Measurements from ENCODE around the gene NPBWR2.
"Not testable (repeated sequence)": the region's sequence is repeated elsewhere in the genome, so short reads cannot be mapped to it uniquely, and the experiment has no call there.

NPBWR2 gene

DNA sequence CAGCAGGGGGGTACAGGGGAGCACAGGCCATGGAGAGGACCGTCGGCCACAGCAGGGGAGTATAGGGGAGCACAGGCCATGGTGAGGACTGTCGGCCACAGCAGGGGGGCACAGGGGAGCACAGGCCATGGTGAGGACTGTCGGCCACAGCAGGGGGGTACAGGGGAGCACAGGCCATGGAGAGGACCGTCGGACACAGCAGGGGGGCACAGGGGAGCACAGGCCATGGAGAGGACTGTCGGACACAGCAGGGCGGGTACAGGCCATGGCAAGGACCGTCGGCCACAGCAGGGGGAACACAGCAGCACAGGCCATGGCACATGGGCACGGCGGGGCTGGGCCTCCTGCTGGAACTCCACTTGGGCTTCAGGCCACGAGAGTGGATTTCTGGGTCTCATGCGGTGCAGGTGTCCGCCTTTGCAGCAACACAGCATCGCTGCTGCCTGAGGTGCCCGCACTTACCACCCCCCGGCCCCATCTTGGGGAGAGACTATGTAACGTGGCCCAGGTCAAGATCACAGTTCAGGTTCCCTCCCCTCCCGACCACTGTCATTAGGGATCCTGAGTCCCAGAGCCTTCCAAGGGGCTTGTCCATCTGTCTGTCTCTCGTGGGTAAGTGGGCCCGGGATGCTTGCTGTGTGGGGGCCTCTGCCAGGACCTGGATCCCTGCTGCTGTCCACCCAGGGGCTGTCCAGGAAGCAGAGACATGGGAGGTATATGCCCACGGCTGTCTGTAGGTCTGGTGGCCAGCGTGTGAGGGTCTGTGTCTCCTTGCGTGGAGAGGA, 2.5 kb downstream of the NPBWR2 start:
- FAIRE-seq (no peak), DNase-seq (ENCODE audit: low spot score) (no peak)

DNA sequence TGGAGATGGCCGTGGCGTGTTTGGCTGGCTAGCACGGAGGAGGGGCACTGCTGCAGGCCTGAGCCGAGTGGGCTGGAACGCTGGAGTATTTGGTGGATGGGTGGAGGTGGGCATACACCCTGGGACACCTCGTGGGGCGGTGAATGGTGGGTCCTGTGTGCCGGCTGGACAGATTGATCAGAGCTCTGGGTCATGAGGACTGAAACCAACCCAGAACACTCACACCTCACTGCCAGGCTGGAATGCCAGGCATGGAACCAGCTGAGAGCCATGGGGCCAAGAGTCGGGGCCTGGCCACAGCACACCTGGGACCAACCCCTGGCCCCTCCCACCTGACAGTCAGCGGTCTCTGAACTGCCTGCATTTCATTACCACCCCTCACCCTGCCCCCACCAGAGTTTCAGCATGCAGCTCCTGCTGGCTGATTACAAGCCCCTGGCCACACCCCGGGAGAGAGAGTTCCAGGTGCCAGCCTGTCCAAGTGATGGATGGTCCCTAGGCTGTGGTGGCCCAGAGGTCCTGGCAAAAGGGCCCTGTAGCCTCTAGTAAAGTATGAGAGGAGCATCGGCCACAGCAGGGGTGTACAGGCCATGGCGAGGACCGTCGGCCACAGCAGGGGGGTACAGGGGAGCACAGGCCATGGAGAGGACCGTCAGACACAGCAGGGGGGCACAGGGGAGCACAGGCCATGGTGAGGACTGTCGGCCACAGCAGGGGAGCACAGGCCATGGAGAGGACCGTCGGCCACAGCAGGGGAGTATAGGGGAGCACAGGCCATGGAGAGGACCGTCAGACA, 3.3 kb downstream of the NPBWR2 start:
- DNase-seq (ENCODE audit: low spot score) (no peak), FAIRE-seq (no peak)

DNA sequence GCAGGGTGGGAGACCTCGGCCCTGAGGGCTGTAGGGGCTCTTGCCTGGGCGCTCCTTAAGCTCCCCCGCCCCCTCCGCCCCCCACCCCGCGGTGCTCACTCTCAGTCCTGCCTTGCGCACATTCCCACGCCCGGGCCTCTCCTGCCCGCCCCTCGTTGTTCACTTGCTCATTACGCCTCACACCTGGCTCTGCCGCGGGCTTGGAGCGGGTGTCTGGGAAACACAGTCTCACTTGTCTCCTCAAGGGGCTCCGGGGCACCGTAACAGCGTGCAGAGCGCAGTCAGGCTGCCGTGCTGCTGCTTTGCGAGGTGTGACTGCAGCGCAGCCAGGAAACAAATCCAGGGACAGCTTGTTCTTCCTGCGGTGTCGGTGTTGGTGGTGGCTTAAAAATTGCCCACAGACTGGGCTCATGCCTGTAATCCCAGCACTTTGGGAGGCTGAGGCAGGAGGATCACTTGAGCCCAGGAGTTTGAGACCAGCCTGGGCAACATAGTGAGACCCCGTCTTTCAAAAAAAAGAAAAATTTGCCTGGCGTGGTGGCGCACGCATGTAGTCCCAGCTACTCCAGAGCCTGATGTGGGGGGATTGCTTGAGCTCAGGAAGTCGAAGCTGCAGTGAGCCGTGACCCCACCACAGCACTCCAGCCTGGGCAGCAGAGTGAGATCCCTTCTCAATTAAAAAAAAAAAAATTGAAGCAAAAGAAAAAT, 4.6 kb downstream of the NPBWR2 start:
- DNase-seq (ENCODE audit: low spot score) (no peak), FAIRE-seq (no peak)

DNA sequence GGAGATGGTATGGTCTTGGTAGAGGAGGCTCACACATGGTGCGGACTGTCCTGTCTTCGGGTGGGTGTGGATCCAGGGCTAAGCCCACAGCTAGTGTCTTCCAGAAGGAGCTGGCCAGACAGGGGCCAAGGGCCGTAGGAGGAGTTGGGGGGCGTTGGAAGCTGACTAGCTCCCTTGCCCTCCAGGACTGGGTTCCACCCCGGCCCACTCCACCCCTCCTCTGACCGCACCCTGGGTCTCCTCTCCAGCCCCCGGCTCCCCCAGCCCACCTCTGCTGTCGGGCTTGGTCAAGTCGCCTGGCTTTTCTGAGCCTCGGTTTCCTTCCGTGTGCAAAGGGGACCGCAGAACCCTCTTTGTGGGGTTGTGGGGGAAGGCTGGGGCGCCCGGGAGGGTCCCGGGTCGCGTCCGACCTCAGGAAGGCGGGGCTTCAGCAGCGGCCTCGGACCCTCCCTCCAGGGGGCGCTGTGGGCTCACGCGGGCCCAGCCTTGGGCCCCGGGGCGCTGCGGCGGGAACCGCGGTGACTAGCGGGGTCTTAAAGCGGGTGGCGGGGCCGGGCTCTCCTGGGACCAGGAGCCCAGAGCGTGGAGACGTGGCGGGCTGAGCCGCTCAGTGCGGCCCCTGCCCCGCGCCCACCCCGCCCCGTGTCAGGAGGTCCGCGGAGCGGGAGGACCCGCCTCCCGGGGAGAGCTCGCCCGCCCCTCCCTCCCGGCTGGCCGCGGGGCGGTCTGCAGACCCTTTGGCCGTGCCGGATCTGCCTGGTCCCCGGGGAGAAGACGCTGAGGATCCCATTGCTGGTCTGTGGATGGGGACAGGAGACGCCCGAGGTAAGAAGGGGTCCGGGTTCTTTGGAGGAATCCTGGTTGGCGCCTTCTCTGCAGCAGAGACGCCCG, 5.4 kb downstream of the NPBWR2 start:
- FAIRE-seq (no peak), DNase-seq (ENCODE audit: low spot score) (no peak)

DNA sequence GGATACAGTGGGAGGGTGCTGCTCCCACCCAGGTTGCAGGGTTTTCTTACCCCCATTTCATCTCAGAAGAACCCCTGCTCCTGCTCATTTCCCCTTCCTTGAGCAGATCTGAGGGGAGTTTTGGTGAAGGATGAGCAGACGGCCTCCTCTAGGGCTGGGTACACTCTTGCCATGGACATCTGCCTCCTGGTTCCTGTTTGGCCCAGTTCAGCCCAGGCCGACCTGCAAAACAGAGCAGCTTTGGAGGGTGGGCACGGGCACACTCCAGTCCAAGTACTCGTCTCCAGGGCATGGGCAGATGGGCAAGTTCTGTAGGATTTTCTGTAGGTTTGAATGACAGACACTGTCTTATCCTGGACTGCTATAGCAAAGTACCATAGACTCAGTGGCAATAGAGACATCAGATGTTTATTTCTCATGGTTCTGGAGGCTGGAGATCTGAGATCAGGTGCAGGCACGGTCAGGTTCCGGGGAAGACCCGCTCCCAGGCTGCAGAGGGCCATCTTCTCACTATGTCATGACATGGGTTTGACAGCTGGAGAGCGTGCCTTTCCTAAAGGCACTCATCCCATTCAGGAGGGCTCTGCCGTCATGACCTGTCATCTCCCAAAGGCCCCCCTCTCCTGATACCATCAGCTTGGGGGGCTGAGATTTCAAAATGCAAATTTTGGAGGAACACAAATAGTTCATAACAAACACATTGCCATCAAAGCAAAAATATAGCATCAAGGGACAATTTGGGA, 6.2 kb downstream of the NPBWR2 start:
- no peak for DNase-seq (ENCODE audit: low spot score)
- no peak for FAIRE-seq

DNA sequence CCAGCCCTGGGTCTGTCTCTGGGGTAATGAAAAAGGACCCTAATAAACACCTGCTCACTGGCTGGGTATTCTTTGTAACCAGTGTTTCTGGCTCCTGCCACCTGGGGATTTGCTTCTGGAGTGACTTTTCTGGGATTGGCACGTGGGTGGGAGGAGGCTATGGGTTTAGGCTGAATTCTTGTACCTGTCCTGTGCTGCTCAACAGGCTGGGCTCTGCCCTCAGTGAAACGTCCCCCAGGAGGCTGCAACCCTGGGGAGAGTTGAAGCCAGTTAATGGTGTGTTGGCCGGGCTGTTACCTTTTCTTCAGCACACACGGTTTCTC, 6.8 kb downstream of the NPBWR2 start:
- no peak for DNase-seq (ENCODE audit: low spot score)
- no peak for FAIRE-seq

DNA sequence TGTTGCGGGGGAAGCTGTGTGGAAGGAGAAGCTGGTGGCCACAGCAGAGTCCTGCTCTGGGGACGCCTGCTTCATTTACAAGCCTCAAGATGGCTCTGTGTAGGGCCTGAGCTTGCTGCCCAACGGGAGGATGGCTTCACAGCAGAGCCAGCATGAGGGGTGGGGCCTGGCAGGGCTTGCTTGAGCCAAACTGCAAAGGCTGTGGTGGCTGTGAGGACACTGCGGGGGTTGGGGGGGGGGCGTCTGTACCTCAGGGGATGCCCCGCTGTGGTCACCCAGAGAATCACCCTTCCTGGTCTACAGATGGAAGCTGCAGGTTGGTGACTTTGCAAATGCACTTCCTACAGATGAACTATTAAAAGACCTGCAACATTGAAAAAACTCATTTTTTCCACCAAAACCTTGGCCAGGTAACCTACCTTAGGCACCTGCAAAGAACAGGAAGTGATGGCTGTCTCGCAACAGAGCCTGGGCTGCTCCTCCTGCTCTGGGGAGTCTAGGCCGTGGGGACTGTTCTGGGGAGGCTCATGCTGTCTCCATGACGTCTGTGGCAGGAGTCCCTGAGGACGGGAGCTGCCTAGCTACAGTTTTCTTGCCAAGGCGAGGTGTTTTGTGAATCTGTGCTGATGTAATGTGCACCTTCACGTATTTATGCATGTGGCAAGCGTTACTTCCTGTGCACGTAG, 7.3 kb downstream of the NPBWR2 start:
- no peak for DNase-seq (ENCODE audit: low spot score)
- FAIRE-seq: no peak

DNA sequence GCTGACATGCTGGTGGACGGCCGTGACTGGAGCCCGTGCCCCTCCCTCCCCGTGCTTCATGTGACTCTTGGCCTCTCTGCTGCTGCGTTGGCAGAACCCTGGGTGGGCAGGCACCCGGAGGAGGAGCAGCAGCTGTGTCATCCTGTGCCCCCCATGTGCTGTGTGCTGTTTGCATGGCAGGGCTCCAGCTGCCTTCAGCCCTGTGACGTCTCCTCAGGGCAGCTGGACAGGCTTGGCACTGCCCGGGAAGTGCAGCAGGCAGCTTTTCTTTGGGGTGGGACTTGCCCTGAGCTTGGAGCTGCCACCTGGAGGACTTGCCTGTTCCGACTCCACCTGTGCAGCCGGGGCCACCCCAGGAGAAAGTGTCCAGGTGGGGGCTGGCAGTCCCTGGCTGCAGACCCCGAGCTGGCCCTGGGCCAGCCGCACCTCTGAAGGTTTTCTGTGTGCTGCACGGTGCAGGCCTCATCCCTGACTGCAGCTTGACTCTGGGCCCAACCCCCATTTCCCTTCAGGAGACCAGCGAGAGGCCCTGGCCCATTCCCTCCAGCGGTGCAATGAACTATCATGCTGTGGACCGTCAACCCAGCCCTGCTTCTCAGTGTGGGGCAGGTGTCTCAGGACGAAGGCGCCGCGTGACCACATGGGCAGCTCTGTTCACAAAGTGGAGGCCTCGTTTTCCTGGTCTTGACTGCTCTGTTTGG, 8.1 kb downstream of the NPBWR2 start:
- FAIRE-seq (no peak), DNase-seq (ENCODE audit: low spot score) (no peak)

DNA sequence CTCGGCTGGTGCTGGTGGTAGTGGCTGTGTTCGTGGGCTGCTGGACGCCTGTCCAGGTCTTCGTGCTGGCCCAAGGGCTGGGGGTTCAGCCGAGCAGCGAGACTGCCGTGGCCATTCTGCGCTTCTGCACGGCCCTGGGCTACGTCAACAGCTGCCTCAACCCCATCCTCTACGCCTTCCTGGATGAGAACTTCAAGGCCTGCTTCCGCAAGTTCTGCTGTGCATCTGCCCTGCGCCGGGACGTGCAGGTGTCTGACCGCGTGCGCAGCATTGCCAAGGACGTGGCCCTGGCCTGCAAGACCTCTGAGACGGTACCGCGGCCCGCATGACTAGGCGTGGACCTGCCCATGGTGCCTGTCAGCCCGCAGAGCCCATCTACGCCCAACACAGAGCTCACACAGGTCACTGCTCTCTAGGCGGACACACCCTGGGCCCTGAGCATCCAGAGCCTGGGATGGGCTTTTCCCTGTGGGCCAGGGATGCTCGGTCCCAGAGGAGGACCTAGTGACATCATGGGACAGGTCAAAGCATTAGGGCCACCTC, 8.8 kb downstream of the NPBWR2 start:
- no peak for FAIRE-seq
- DNase-seq (ENCODE audit: low spot score): no peak

DNA sequence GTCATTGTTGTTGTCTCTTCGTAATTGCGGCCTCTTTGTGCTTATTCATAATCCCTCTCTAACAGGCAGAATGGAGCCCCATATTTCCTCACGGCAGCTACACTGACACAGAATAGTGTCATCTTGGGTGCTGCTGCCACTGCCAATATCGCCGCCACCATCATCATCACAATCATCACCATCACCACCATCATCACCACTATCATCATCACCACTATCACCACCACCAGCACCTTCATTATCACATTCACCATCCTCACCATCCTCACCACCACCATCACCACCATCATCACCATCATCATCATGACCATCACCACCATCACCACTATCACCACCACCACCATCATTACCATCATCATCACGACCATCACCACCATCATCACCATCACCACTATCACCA, 10.8 kb downstream of the NPBWR2 start:
- FAIRE-seq: no peak

DNA sequence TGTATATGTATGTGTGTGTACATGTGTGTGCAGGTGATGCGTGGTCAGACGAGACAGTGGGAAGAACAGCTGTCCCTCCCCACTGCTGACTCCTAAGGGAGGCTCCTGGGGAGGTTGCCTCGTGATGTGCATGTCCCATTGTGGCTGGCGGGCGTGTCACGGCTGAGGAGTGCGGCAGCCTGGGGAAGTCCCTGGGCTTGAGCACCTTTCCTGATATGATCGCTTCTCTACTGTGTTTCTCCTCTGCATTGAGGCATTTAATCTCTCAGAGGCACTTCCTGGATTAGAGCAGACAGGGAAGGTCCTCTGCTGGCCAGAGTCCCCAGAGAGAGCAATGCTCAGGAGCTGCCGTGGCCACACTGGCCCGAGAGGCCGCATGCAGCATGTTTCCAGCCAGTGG, 11.4 kb downstream of the NPBWR2 start:
- FAIRE-seq (no peak), DNase-seq (ENCODE audit: low spot score) (no peak)

More for the DNA sequence above, 10.8 kb downstream of the NPBWR2 start:
- no peak for DNase-seq (ENCODE audit: low spot score)

DNA sequence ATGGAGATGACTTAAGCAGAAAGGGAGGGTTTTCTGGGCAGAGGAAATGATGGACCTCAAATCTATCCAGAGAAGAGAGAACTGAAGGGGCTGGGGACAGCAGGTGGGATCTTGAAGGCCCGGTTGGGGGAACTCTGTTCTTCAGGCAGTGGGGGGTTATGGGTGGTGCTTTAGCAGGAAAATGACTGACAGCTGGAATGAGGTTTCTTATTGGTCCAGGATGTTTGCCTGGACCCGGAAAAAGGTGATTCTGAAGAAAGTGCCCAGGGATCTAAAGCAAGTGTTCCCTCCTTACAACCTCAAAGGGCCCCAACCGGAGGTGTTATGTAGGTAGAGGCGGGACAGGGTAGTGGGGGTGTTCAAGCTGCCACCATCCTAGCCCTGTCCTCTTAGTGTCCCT, 11.9 kb downstream of the NPBWR2 start:
- FAIRE-seq: no peak
- DNase-seq (ENCODE audit: low spot score): no peak

DNA sequence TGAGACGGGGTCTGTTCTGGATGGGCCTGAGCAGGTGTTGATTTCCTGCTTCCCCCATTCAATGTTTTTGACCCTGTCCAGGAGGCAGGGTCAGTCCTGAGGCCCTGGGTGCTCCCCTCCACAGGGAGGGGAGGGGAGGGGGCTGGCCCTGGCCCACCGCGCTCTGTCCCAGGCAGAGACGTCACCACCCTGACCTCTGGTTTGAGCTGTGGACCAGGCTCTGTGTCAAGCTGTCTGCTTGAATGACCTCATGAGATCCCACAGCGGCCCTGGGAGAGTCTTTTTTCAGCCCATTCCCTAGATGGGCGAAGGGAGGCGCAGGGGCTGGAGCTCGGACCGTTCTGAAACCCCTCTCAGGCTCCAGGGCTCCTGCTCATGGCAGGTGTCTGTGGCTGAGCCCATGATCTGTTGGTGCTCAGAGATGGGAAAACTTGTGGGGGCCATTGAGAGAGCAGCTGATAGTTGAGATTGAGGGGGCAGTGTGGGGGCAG, 14.3 kb downstream of the NPBWR2 start:
- FAIRE-seq: no peak
- DNase-seq (ENCODE audit: low spot score): no peak

DNA sequence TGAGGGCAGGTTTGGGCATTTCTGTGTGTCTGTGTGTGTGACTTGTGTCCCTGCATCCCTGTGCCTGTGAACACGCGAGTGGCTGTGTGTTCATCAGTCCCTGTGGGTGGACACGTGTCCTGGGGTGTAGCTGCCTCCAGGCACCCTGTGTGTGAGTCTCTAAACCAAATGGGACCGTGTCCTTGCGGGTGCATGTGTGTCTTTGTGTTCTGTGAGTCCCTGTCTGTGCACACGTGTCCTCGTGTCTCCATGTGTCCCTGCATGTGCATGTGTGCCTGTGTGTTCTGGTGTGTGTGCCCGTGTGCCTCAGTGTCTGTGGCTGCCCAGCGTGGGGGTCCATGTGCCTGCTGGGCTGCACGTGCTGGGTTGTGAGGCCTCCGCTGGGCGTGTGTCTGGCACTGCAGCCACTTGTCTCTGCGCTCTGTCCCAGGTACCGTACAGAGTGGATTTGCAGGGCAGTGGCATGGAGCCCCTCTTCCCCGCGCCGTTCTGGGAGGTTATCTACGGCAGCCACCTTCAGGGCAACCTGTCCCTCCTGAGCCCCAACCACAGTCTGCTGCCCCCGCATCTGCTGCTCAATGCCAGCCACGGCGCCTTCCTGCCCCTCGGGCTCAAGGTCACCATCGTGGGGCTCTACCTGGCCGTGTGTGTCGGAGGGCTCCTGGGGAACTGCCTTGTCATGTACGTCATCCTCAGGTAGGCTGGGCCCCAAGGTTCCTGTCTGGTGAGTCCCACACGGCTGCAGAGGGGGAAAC, 14.9 kb downstream of the NPBWR2 start:
- DNase-seq (ENCODE audit: low spot score): no peak
- FAIRE-seq: no peak

DNA sequence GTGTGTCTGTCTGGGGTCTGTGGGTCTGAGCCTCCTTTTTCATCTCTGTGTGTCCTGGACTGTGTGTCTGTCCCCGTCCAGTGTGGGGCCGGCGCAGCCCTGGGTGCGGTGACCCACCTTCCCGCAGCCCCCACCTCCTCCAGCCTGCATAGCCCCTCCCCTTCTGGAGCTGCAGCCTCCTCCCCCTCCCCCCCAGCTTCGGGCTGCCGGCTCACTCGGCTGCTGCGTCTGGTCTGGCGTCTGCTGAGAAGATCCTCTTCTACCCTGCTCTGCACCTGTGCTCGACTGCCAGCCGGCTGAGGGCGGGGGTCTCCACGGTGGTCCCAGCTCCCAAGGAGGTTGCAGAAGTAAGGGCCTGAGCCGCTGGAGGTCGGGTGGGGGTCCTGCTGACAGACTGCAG, 15.6 kb downstream of the NPBWR2 start:
- DNase-seq (ENCODE audit: low spot score) (no peak), FAIRE-seq (no peak)

DNA sequence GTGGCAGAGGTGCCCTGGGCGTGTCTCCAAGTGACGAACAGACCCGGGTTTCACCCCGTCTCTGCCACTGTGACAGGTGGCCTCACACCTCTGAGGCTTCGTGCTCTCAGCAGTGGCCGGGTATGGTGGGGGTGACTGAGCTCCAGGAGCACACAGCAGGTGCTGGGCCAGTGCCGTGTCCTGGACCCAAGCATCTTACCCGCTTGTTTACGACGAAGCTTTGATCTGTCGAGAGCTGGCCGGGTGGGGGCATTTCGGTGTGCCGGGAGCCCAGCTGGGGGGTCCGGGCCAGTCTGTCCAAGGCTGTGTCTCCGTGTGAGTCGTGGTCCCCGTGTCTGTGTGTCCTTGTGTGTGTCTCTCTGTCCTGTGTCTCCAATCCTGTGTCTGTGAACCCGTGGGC, 16.0 kb downstream of the NPBWR2 start:
- DNase-seq (ENCODE audit: low spot score): no peak
- FAIRE-seq: no peak

DNA sequence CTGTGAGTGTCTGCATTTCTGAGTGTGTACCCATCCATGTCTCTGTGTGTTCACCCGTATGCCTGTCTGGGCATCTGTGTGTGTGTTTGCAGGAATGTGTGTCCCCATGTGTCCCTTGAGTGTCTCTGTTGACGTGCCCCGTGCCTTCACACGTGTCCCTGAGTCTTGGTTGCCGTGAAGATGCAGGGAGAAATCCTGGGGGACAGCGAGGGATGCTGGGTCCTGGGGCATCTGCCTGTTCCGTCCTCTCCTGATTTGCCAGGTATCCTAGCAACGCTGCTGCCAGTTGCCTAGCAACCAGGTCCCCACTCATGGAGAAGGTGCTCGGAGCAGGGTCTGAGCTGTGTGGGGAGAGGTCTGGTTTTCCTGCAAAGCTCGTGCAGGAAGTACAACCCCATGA, 17.2 kb downstream of the NPBWR2 start:
- no peak for FAIRE-seq
- no peak for DNase-seq (ENCODE audit: low spot score)

DNA sequence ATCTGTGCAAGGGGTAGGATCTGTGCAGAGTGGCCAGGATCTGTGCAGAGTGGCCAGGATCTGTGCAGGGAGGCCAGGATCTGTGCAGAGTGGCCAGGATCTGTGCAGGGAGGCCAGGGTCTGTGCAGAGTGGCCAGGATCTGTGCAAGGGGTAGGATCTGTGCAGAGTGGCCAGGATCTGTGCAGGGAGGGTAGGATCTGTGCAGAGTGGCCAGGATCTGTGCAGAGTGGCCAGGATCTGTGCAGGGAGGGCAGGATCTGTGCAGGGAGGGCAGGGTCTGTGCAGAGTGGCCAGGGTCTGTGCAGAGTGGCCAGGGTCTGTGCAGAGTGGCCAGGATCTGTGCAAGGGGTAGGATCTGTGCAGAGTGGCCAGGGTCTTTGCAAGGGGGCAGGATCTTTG, 18.8 kb downstream of the NPBWR2 start:
- not testable (repeated sequence) for DNase-seq (ENCODE audit: low spot score); FAIRE-seq

All from RCC 7860 (cell line).